Choroid plexus epithelial cell (primary cell): ENCODE results near the gene RIPK3.

ENCODE experiments used
- DNase-seq: peaks from one replicate; pipeline ENCODE4 v3.0.0-alpha.2; 2010; ENCODE audit warnings: low read depth
- H3K4me3 ChIP-seq: 2 replicates; pipeline ENCODE4 v1.5.1; 2011; ENCODE audit warnings: low read depth, mild to moderate bottlenecking, control low read depth, low read length, moderate library complexity
- TF ChIP-seq, protein P1 (sequence below): conservative IDR thresholded peaks from 2 replicates; pipeline ENCODE4 v1.5.1; 2011; ENCODE audit warnings: low read depth, mild to moderate bottlenecking, control low read depth, inconsistent platforms, low read length, moderate library complexity

RIPK3 gene

DNA sequence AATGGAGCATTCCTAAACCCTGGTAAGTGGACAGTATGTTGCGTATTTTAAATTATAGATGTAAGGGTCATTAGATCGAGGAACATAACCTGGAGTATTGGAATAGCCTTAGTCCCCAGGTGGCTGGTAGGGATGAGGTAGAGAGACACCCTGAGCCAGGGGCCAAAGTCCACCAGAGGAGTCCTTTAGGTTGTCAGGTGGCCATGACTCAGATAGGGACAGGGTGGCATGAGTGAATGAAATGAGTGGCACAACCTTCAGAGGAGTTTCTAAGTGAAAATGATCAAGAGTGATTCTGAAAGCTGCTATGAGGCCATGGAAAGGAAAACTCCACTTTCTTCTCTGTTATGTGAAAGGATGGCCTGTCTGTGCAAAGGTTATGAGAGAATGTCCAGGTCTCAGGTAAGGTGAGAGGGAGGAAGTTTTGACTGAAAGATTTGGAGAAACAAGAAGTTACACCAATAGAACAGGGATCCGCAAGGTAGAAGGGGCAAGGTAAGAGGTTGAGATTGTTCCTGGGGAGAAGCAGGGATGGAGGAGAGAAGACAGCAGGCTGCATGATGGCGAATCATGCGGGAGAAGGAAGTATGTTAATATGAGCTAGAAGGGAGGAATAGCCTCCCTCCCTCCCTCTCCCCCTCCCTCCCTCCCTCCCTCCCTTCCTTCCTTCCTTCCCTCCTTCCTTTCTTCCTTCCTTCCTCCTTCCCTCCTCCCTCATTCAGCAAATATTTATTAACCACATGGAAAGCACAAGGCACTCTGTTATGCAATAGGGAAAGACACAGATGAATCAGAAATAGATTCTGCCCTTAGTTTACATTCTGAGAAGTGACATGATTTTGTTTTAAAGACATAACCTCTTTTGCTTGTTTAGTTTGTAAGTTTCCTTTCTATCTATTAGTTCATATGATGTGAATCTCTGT lies 14.0 kb upstream of the RIPK3 start:
- DNase-seq, result peak; percentile 71
- TF ChIP-seq, protein P1, sequence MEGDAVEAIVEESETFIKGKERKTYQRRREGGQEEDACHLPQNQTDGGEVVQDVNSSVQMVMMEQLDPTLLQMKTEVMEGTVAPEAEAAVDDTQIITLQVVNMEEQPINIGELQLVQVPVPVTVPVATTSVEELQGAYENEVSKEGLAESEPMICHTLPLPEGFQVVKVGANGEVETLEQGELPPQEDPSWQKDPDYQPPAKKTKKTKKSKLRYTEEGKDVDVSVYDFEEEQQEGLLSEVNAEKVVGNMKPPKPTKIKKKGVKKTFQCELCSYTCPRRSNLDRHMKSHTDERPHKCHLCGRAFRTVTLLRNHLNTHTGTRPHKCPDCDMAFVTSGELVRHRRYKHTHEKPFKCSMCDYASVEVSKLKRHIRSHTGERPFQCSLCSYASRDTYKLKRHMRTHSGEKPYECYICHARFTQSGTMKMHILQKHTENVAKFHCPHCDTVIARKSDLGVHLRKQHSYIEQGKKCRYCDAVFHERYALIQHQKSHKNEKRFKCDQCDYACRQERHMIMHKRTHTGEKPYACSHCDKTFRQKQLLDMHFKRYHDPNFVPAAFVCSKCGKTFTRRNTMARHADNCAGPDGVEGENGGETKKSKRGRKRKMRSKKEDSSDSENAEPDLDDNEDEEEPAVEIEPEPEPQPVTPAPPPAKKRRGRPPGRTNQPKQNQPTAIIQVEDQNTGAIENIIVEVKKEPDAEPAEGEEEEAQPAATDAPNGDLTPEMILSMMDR, result no peak

DNA sequence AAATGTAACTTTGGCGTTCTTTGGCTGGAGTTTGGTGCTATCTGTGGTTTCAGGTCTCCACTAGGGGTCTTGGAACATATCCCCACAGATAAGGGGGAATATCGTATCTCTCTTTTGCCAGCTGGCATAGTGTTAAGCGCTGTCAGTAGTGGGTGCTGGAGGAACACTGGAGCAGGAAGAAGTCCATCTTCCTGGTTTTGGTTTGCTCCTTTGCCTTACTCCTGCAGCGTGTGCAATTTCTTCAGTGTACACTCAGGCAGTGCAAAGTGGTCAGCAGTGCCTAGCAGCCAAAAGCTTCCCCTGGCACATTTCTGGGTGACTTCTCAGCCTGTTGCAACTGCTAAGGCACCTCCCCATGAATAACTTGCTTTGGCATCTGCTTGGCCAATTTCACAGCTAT lies 11.7 kb upstream of the RIPK3 start:
- H3K4me3 ChIP-seq, result no peak overlapping the region
- TF ChIP-seq, protein P1, result peak; percentile 26
- DNase-seq, result peak; percentile 68

More for the DNA sequence above, 14.0 kb upstream of the RIPK3 start:
- H3K4me3 ChIP-seq, result no peak overlapping the region

DNA sequence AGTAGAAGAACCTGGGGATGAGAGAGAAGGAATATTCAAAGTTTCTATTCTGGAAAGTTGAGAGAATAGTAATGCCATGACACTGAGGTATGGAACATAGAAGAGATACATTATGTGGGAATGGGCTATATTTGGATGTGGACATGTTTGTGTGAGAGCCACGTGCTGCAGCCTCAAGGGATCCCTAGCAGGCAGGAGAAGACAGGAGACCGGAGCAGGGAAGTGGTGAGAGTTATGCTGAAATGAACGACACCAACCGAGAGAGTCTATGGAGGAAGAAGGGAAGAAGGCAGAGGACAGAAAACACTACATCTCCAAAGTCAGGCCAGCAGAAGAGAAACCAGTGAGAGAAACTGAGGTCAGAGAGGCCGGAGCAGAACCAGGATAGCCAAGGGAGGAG lies 10.0 kb upstream of the RIPK3 start:
- DNase-seq, result no peak
- TF ChIP-seq, protein P1, result no peak

DNA sequence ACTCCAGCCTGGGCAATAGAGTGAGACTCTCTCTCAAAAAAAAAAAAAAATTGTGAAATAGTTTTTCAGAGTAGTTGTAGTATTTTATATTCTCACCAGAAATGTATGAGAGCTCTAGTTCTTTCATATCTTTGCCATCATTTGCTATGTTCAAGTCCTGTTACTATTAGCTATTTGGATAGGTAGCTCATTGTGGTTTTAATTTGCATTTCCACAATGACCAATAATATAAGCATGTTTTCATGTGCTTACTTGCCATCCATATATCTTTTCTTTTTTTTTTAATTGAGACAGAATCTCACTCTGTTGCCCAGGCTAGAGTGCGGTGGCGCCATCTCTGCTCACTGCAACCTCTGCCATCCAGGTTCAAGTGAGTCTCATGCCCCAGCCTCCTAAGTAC lies 8.4 kb upstream of the RIPK3 start:
- DNase-seq, result no peak
- TF ChIP-seq, protein P1, result no peak
- no peak overlapping the region for H3K4me3 ChIP-seq

More for the DNA sequence above, 10.0 kb upstream of the RIPK3 start:
- no peak overlapping the region for H3K4me3 ChIP-seq

DNA sequence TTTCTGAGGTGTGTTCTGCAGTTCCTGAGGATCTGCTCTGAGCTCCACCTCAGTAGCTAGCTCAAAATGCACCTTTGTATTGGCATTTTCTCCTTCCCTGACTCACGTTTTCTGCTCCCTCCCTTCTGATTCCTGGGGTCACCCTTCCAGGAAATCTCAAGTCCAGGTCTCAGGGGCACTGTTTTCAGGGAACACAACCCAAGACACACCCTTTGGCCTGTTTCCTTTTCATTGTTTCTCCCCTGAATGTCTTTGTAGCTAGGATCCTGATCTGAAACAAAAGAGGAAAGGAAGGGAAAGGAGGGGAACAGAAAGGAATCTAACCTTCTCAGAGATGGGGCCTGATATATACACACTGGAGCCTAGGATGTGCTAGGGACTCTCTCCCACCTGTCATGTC lies 7.3 kb upstream of the RIPK3 start:
- H3K4me3 ChIP-seq, result no peak overlapping the region
- DNase-seq, result no peak
- TF ChIP-seq, protein P1, result no peak

DNA sequence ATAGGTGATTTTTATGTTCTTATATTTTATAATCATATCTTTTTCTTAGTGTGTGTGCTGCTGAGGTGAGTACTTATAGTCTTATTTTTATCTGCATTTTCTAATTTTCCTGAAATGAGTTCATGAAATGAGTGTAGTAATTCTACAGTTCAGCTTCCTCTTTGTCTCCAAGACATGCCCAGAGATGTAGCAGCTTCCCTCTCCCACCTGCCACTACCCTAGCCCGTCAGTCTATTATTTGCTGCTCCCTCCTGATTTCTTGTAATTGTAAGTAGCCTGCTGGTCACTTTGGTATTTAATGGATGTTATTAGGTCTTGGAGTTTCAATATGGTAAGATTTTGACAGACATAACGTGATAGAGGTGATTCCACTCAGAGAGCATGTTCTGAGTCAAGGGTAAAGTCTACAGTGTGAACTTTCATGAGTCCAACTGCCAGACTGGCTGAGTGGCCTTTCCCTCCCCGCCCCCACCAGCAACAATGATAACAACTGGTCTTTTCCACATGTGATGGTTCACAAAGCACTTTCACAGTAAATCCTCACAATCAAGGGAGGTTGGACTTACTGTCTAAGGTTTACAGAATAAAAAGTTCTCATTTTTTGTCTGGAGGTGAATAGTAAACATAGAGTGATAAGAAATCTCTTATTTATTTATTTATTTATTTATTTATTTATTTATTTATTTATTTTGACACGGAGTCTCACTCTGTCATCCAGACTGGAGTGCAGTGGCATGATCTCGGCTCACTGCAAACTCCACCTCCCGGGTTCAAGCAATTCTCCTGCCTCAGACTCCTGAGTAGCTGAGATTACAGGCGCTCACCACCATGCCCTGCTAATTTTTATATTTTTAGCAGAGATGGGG lies 4.2 kb upstream of the RIPK3 start:
- H3K4me3 ChIP-seq, result no peak overlapping the region
- no peak for DNase-seq
- TF ChIP-seq, protein P1, result no peak
